GM12878 (cell line): ENCODE results near the gene CLASP2. TPM values are rescaled to one million over a fixed set of nuclear protein-coding genes. Genes with fewer than 3 reads are reported as not detected.

Experiments used
- ATAC-seq: fragments of 200-7000 bp; cut with Tn5 transposase; 3 replicates; pipeline ENCODE4 v1.9.1; 2020; ENCODE audit warnings: mild to moderate bottlenecking, moderate library complexity
- BruUV-seq: library from RNA; stranded (reverse); fragments of 400-500 nt; replicated peaks from 2 replicates; lab custom pipeline; 2021; lab: Mats Ljungman, UMichigan
- CTCF ChIA-PET: fragments of 300-600 bp; sonication (Branson Sonifier 250); formaldehyde crosslinking; extraction: SDS; loops from one replicate; lab custom pipeline; 2021; ENCODE audit warnings: inconsistent platforms; lab: Yijun Ruan, JAX
- POLR2A ChIA-PET: fragments of 350-600 bp; formaldehyde crosslinking; extraction: SDS; loops from one replicate; lab custom pipeline; 2021; ENCODE audit warnings: inconsistent platforms; lab: Charles Lee
- RAD21 ChIA-PET: fragments of 300-600 bp; sonication (Branson Sonifier 250); formaldehyde crosslinking; loops from one replicate; lab custom pipeline; 2023; ENCODE audit warnings: antibody characterized with exemption; ENCODE audit not compliant: unreplicated experiment; lab: Charles Lee
- SMC1A ChIA-PET: fragments of 300-600 bp; sonication (Branson Sonifier 250); formaldehyde crosslinking; loops from one replicate; lab custom pipeline; 2023; ENCODE audit not compliant: unreplicated experiment, uncharacterized antibody; lab: Charles Lee
- DNase-seq: peaks from one replicate; pipeline ENCODE4 v3.0.0-alpha.2; 2011; ENCODE audit warnings: low read depth, low spot score
- FAIRE-seq: peaks from 3 replicates; lab custom pipeline; 2011; peaks lifted over from hg19 to GRCh38; lab: Jason Lieb, UNC
- H2AFZ ChIP-seq: 2 replicates; pipeline ENCODE4 v1.6.0; 2011; ENCODE audit warnings: low read depth, low read length, control low read depth; ENCODE audit not compliant: control insufficient read depth
- H3K27ac ChIP-seq: 2 replicates; pipeline ENCODE4 v1.5.1; 2011; ENCODE audit warnings: control low read depth; ENCODE audit not compliant: control insufficient read depth, insufficient read depth
- H3K27me3 ChIP-seq, 2 experiments: replicated peaks in 1 of 2; 2 replicates each; pipeline versions ENCODE4 v1.6.0 to v1.6.1; 2011; ENCODE audit warnings: low read length in 1 of 2; ENCODE audit not compliant: control insufficient read depth in 2 of 2, insufficient read depth in 2 of 2
- H3K36me3 ChIP-seq, 2 experiments: 2 replicates each; pipeline ENCODE4 v1.5.1; 2011; ENCODE audit warnings: low read length in 1 of 2; ENCODE audit not compliant: control insufficient read depth in 2 of 2, insufficient read depth in 2 of 2
- H3K4me1 ChIP-seq: 2 replicates; pipeline ENCODE4 v1.6.1; 2011; ENCODE audit warnings: mild to moderate bottlenecking, low read length, moderate library complexity, mixed read lengths; ENCODE audit not compliant: control insufficient read depth, insufficient read depth
- H3K4me2 ChIP-seq: 2 replicates; pipeline ENCODE4 v1.6.0; 2011; ENCODE audit warnings: control low read depth; ENCODE audit not compliant: control insufficient read depth, insufficient read depth
- H3K4me3 ChIP-seq: fragments of 200-600 bp; sonication (generic); 2 replicates; pipeline ENCODE4 v1.5.1; 2016
- H3K79me2 ChIP-seq: 2 replicates; pipeline ENCODE4 v1.6.0; 2011; ENCODE audit warnings: low read length; ENCODE audit not compliant: control insufficient read depth, insufficient read depth
- H3K9ac ChIP-seq: 2 replicates; pipeline ENCODE4 v1.8.0; 2011; ENCODE audit warnings: low read length, control low read depth, mixed read lengths; ENCODE audit not compliant: control insufficient read depth, insufficient read depth
- H3K9me3 ChIP-seq: replicated peaks from 3 replicates; pipeline ENCODE4 v1.5.1; 2011; ENCODE audit warnings: mild to moderate bottlenecking, low read length; ENCODE audit not compliant: control insufficient read depth, insufficient read depth
- H4K20me1 ChIP-seq: 2 replicates; pipeline ENCODE4 v1.6.0; 2011; ENCODE audit not compliant: control insufficient read depth, insufficient read depth
- BACH1 ChIP-seq: fragments of 450-650 bp; IDR thresholded peaks from 2 replicates; pipeline ENCODE4 v1.6.1; 2017; ENCODE audit warnings: mild to moderate bottlenecking, borderline replicate concordance
- CBFB ChIP-seq: IDR thresholded peaks from 2 replicates; pipeline ENCODE4 v1.6.1; 2016; ENCODE audit warnings: antibody characterized with exemption, low read depth
- CBX5 ChIP-seq: sonication (generic); IDR thresholded peaks from 2 replicates; pipeline ENCODE4 v1.6.1; 2016; ENCODE audit warnings: low read depth, moderate library complexity, mild to moderate bottlenecking, inconsistent platforms
- EED ChIP-seq: sonication (generic); IDR thresholded peaks from 2 replicates; pipeline ENCODE4 v1.6.1; 2016; ENCODE audit warnings: antibody characterized with exemption, low read depth
- FOS ChIP-seq: IDR thresholded peaks from 3 replicates; pipeline ENCODE4 v1.6.1; 2011; ENCODE audit warnings: borderline replicate concordance; ENCODE audit not compliant: insufficient read length; ENCODE audit errors: extremely low read depth
- HDAC6 ChIP-seq: fragments of 200-600 bp; sonication (generic); IDR thresholded peaks from one replicate; pipeline ENCODE4 v1.8.0; 2017; ENCODE audit warnings: antibody characterized with exemption; ENCODE audit not compliant: unreplicated experiment
- IRF4 ChIP-seq: IDR thresholded peaks from 2 replicates; pipeline ENCODE4 v1.6.1; 2011; ENCODE audit warnings: low read depth, low read length
- MTA2 ChIP-seq: fragments of 450-650 bp; IDR thresholded peaks from 2 replicates; pipeline ENCODE4 v1.6.1; 2016; ENCODE audit warnings: low read depth, mild to moderate bottlenecking, moderate library complexity
- NBN ChIP-seq: fragments of 450-650 bp; IDR thresholded peaks from 2 replicates; pipeline ENCODE4 v1.6.1; 2016
- NRF1 ChIP-seq: conservative IDR thresholded peaks from 2 replicates; pipeline ENCODE4 v1.6.1; 2011; ENCODE audit warnings: mild to moderate bottlenecking, low read depth, low read length, improper control_type of control experiment
- PML ChIP-seq: IDR thresholded peaks from 2 replicates; pipeline ENCODE4 v1.6.1; 2012; ENCODE audit warnings: low read length, inconsistent platforms
- RB1 ChIP-seq: fragments of 450-650 bp; formaldehyde crosslinking; IDR thresholded peaks from 2 replicates; pipeline ENCODE4 v1.6.1; 2017; ENCODE audit warnings: mild to moderate bottlenecking, borderline replicate concordance
- SP1 ChIP-seq: IDR thresholded peaks from one replicate; pipeline ENCODE4 v1.6.1; 2011; ENCODE audit warnings: low read depth, low read length
- SREBF1 ChIP-seq: IDR thresholded peaks from 2 replicates; pipeline ENCODE4 v1.6.1; 2012; ENCODE audit warnings: mild to moderate bottlenecking, low read length
- YY1 ChIP-seq: IDR thresholded peaks from 2 replicates; pipeline ENCODE4 v1.6.1; 2011; ENCODE audit warnings: low read depth, mild to moderate bottlenecking, low read length
- ZBED1 ChIP-seq: IDR thresholded peaks from 2 replicates; pipeline ENCODE4 v1.6.1; 2016; ENCODE audit warnings: borderline replicate concordance
- in situ Hi-C: fragments of 300-500 bp; cut with MboI; formaldehyde crosslinking; loops from 9 replicates; pipeline ENCODE4 v1.14.3; 2018; ENCODE audit warnings: mixed read lengths
- intact Hi-C: fragments of 100-400 bp; cut with micrococcal nuclease; formaldehyde crosslinking; loops from one replicate; pipeline ENCODE4 v1.14.2; 2022; ENCODE audit not compliant: unreplicated experiment
- polyA plus RNA-seq, 11 experiments: library from polyadenylated mRNA; depleted of rRNA in 4 of 11; unstranded in 6 of 11; stranded (reverse) in 5 of 11; fragments of >200 nt; fragmentation: Nextera tagmentation in 4 of 11; fragmentation: Illumina TruSeq in 1 of 11; extraction: Ambion mirVana in 4 of 11; extraction: Trizol in 1 of 11; gene quantifications; 1 replicate in 1 of 11; 2 replicates in 10 of 11; pipeline versions ENCODE4 v1.2.1 to v1.2.3, GENCODE V29; 2011 to 2016; ENCODE audit warnings: inconsistent platforms in 2 of 11, missing spikeins in 2 of 11, low read depth in 1 of 11
- total RNA-seq, 4 experiments: library from RNA; depleted of rRNA in 3 of 4; stranded (reverse); fragments of >200 nt in 3 of 4; fragmentation: Illumina TruSeq in 1 of 4; extraction: Trizol in 1 of 4; gene quantifications; 2 replicates each; pipeline versions ENCODE4 v1.2.1 to v1.2.3, GENCODE V29; 2013 to 2021
- TF ChIP-seq, protein P1 (sequence below): fragments of 450-650 bp; formaldehyde crosslinking; IDR thresholded peaks from 2 replicates; pipeline ENCODE4 v1.5.0; 2022; ENCODE audit warnings: mild to moderate bottlenecking, missing genetic modification characterization
- TF ChIP-seq, protein P2 (sequence below): IDR thresholded peaks from 2 replicates; pipeline ENCODE4 v1.6.1; 2012; ENCODE audit warnings: low read depth, low read length, improper control_type of control experiment
- TF ChIP-seq, protein P3 (sequence below): fragments of 450-650 bp; IDR thresholded peaks from 2 replicates; pipeline ENCODE4 v1.6.1; 2017; ENCODE audit warnings: antibody characterized with exemption, mild to moderate bottlenecking, moderate library complexity

CLASP2 gene
- total and polyA plus RNA-seq, 10 of the 15 experiments (the other 5 are each of a cell fraction or from before 2014, with no cell fraction given), result 4.0 to 38.3 (median 26.8) TPM

DNA sequence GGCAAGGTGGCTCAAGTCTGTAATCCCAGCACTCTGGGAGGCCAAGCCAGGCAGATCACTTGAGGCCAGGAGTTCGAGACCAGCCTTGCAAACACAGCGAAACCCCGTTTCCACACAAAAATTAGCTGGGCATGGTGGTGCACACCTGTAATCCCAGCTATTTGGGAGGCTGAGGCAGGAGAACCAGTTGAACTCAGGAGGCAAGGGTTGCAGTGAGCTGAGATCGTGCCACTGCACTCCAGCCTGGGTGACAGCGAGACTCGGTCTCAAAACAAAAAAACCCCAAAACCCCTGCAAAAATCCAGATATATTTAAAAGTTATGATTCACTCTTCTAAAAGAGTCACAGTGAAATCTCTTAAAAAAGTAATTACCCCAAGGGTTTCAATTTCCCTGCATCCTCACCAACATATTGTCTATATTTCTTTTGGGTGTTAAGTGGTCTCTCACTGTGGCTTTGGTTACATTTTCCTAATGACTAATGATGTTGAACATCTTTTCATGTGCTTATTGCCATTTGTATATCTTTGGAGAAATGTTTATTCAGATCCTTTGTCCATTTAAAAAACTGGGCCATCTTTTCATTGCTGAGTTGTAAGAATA lies 204.7 kb downstream of the CLASP2 start (continued):
- TF ChIP-seq, protein P1, sequence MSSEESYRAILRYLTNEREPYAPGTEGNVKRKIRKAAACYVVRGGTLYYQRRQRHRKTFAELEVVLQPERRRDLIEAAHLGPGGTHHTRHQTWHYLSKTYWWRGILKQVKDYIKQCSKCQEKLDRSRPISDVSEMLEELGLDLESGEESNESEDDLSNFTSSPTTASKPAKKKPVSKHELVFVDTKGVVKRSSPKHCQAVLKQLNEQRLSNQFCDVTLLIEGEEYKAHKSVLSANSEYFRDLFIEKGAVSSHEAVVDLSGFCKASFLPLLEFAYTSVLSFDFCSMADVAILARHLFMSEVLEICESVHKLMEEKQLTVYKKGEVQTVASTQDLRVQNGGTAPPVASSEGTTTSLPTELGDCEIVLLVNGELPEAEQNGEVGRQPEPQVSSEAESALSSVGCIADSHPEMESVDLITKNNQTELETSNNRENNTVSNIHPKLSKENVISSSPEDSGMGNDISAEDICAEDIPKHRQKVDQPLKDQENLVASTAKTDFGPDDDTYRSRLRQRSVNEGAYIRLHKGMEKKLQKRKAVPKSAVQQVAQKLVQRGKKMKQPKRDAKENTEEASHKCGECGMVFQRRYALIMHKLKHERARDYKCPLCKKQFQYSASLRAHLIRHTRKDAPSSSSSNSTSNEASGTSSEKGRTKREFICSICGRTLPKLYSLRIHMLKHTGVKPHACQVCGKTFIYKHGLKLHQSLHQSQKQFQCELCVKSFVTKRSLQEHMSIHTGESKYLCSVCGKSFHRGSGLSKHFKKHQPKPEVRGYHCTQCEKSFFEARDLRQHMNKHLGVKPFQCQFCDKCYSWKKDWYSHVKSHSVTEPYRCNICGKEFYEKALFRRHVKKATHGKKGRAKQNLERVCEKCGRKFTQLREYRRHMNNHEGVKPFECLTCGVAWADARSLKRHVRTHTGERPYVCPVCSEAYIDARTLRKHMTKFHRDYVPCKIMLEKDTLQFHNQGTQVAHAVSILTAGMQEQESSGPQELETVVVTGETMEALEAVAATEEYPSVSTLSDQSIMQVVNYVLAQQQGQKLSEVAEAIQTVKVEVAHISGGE (CRISPR knock-in tag), result no peak
- no peak for TF ChIP-seq SP1

DNA sequence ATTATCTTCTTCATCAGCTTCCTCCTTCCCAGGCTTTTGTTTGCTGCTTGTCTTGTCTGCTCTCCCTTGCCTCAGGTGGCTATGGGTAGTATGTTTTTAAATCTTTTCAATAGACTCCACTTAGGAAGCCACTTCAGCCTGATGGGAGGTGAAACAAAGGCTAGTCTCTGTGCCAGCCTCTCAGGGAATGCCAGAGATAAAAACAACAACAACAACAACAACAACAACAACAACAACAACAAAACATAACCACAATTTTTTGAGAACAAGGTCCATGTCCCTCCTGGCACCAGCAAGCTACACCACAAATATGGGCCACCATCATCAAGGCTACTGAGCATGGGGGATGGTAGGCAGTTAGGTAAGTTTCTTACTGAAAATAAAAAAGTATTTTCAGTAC lies 213.0 kb downstream of the CLASP2 start:
- no peak overlapping the region for H2AFZ ChIP-seq
- in situ Hi-C loops, result no loop called here
- DNase-seq (no peak), ATAC-seq (no peak), FAIRE-seq (no peak)
- CTCF ChIA-PET, result no interaction called here
- intact Hi-C loops, result no loop called here
- H3K4me2 ChIP-seq, result no peak overlapping the region
- no peak overlapping the region for H3K27ac ChIP-seq
- peaks cover 0 to 3% of the 10 kb centered on the region in 2 experiments; a peak in 1 of 4 replicates for H3K36me3 ChIP-seq
- no TSS peak for BruUV-seq
- RAD21 ChIA-PET, result no interaction called here
- POLR2A ChIA-PET, result no interaction called here
- H3K4me3 ChIP-seq, result no peak overlapping the region
- H3K9ac ChIP-seq, result no peak overlapping the region
- H3K9me3 ChIP-seq, result peaks cover 1% of the 10 kb centered on the region; the same call in 1 of the 3 replicates
- no peaks in the 10 kb centered on the region for H3K79me2 ChIP-seq
- no peaks in the 10 kb centered on the region for H4K20me1 ChIP-seq
- SMC1A ChIA-PET, result no interaction called here
- H3K27me3 ChIP-seq, result no peaks in the 10 kb centered on the region
- no peaks in the 10 kb centered on the region for H3K4me1 ChIP-seq
- TF ChIP-seq NRF1, result no peak
- TF ChIP-seq, protein P2, sequence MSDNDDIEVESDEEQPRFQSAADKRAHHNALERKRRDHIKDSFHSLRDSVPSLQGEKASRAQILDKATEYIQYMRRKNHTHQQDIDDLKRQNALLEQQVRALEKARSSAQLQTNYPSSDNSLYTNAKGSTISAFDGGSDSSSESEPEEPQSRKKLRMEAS, result no peak
- no peak for TF ChIP-seq YY1
- TF ChIP-seq CBFB, result no peak
- TF ChIP-seq EED, result no peak
- TF ChIP-seq FOS, result no peak
- TF ChIP-seq RB1, result no peak
- no peak for TF ChIP-seq HDAC6
- TF ChIP-seq ZBED1, result no peak
- TF ChIP-seq NBN, result no peak
- TF ChIP-seq MTA2, result no peak
- TF ChIP-seq CBX5, result no peak
- TF ChIP-seq, protein P3, sequence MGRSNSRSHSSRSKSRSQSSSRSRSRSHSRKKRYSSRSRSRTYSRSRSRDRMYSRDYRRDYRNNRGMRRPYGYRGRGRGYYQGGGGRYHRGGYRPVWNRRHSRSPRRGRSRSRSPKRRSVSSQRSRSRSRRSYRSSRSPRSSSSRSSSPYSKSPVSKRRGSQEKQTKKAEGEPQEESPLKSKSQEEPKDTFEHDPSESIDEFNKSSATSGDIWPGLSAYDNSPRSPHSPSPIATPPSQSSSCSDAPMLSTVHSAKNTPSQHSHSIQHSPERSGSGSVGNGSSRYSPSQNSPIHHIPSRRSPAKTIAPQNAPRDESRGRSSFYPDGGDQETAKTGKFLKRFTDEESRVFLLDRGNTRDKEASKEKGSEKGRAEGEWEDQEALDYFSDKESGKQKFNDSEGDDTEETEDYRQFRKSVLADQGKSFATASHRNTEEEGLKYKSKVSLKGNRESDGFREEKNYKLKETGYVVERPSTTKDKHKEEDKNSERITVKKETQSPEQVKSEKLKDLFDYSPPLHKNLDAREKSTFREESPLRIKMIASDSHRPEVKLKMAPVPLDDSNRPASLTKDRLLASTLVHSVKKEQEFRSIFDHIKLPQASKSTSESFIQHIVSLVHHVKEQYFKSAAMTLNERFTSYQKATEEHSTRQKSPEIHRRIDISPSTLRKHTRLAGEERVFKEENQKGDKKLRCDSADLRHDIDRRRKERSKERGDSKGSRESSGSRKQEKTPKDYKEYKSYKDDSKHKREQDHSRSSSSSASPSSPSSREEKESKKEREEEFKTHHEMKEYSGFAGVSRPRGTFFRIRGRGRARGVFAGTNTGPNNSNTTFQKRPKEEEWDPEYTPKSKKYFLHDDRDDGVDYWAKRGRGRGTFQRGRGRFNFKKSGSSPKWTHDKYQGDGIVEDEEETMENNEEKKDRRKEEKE, result no peak
- no peak for TF ChIP-seq SREBF1
- no peak for TF ChIP-seq IRF4
- TF ChIP-seq BACH1, result no peak
- TF ChIP-seq PML, result no peak
